Fibroblast of skin of right quadriceps (primary cell): Measurements from ENCODE around the gene ALDH1A3.

Experiments
- DNase-seq: peaks from one replicate; pipeline ENCODE4 v3.0.0-alpha.2; 2013

The ALDH1A3 gene

DNA sequence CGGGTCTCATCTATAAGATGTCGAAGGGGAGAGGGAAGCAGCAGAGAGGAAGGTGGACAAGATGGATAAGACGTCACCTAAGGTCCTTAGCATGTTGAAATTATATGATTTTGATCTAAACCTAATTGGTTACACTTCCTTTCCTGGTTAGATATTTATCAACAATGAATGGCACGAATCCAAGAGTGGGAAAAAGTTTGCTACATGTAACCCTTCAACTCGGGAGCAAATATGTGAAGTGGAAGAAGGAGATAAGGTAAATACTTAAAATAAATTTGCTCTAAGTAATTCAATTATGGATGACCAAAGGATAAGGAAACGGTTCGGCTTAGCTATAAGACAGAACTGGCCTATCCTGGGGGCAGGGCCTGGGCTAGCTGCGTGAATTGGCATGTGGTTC is 5.5 kb downstream of the ALDH1A3 start:
- DNase-seq: no peak

DNA sequence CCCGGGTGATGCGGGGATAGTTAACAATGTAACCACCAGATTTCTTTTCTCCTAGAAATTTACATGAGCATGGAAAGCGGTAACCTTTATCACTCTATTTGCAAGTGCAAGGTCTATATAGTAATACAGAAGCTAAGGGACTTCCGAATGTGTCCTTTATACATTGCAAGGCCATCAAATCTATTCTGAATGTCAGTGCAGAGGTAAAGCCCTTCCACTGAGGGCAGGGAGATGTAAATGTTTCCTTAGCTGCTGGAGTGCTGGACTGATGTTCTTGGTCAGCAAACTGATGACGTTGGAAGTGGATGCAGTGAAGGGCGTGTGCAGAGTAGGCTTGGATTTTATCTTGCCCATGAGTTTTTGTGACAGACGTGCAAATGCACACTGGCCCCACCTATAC is 6.2 kb downstream of the ALDH1A3 start:
- DNase-seq: no peak

DNA sequence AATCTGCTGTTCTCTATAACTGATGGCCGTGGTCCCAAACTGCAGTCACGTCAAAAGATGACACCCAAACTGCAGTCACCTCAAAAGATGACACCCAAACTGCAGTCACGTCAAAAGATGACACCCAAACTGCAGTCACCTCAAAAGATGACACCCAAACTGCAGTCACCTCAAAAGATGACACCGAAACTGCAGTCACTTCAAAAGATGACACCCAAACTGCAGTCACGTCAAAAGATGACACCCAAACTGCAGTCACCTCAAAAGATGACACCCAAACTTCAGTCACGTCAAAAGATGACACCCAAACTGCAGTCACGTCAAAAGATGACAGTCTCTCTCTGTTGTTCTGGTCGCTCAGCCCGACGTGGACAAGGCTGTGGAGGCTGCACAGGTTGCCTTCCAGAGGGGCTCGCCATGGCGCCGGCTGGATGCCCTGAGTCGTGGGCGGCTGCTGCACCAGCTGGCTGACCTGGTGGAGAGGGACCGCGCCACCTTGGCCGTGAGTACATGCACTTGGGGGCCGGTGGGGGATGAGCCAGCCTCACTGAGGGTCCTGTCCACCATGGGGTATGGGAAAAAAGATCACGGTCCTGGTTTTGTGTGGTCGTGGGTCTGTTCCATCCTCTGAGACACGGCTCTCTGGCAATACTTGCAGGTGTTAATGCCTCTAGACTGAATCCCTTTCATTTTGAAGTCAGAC is 7.7 kb downstream of the ALDH1A3 start:
- no peak for DNase-seq

DNA sequence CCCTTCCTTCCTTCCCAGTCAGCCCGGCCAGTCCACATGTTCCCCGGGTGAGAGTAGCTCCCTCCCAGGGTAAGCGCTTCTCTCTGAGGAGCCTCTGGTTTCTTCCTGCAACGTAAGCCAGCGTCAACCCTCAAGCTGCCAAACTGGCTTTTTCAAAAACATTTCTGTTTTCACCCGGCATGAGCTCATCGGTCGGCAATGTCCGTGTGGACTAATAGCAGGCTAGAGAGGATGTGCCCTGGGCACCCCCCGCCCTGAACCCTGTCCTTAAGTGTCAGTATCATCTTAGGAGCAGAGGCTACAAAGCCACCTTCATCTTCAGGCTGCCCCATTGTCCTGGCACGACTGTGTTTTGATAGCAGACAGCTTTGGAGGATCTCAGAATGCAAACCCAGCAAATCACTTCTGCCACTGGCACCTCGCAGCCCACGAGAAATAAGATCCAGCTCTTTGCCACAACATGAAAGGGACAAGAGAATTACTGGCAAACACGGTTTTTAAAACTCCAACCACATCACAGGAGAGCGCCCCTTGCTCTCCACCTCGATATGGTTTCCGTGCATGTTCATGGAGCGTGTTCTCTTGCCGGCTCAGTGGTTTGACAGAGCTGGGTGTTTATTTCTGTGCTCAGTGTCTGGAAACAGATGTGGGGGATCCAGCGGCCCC is 9.9 kb downstream of the ALDH1A3 start:
- peak; percentile 70 for DNase-seq

DNA sequence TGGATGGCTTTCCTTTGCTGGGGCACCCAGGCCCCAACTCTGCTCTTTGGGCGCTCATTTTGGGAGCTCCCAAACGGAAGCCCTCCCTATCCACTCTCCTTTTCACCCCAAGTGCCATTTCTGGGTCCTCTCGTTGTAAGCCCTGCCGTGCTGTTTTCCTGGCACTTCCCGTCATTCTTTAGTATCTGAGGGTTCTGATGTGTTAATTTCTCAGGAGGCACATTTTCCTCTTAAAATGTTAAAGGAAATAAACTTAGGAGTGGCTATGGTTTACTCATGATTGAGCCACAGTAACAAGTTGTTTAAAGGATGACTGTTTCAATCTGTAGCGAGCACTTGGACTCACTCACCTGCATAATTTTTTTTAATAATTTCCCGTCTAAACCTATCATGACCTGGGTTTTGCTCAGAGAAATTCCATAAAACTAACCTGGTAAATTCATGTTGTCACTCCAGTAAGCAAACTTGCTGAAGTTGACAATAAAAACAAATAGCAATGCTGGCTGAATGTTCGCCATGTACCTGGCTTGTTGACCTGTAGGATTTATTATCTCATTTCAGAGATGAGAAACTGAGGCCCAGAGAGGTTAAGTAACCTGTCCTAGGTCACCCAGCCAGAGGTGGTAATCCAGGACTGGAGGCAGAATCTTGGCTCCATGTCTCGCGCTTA is 10.6 kb downstream of the ALDH1A3 start:
- DNase-seq: no peak

DNA sequence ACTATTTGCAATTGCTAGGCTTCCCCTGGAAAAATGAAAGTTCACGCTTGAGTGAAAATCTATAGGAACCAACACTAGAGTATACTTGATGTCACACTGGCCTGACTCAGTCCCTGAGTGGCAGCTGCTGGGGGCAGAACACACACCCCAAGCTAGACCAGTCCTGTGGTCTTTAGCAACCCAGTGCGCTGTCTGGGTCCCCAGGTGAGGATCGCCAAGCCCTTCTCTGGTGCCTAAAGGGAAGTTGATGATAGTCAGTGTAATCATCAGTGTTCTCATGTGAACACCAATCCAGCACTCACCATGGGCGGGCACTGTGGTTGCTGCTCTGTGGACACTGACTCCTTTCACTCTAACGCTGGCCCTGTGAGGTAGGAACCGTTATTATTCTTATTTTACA is 11.2 kb downstream of the ALDH1A3 start:
- DNase-seq: no peak

DNA sequence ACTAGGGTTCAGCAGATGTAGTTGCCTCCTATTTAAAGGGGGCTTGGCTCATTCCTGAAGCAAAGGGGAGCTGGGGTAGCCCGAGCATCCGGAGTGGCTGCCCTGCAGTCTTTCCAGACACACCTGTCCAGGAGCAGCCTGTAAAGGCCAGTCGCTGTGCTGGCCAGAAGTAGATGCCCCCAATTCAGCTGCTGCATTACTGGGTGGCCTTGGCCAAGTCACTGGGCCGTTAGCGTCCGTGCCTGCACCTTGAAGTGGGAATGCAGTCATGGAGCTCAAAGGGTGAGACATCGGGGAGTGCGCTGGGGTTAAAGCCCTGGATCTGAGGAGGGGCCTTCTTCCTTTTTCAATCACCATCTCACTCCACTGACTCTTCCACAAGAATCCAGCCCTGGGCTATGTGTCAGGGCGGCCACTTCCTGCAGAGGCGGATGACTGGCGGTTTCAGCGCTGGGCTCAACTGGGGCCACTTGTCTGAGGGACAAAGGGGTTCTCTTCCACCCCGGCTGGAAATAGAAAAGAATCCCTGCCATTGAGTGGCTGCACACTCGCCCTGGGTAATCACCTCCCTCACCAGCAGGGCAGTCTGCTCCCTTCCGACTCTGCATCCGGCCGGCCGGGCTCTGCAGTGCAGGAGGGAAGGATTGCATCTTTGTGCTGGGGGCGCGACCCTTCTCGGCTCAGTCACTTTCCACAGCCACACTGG is 11.8 kb downstream of the ALDH1A3 start:
- DNase-seq: no peak

DNA sequence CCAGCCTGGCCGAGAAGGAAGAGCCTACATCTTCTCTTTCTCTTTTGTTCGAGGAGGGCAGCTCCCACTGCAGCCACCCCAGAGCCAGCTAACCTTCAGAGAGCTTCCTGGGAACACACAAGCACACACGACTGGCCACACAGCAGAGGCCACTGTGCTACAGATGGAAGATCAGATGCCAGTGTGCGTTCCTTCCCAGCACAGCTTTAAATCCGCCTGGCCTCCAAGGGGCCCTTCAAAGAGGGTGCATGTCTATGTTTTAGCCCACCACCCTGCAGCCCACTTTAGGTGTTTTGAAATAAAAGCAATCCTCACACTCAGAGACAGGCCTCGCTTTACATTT is 12.4 kb downstream of the ALDH1A3 start:
- DNase-seq: no peak

DNA sequence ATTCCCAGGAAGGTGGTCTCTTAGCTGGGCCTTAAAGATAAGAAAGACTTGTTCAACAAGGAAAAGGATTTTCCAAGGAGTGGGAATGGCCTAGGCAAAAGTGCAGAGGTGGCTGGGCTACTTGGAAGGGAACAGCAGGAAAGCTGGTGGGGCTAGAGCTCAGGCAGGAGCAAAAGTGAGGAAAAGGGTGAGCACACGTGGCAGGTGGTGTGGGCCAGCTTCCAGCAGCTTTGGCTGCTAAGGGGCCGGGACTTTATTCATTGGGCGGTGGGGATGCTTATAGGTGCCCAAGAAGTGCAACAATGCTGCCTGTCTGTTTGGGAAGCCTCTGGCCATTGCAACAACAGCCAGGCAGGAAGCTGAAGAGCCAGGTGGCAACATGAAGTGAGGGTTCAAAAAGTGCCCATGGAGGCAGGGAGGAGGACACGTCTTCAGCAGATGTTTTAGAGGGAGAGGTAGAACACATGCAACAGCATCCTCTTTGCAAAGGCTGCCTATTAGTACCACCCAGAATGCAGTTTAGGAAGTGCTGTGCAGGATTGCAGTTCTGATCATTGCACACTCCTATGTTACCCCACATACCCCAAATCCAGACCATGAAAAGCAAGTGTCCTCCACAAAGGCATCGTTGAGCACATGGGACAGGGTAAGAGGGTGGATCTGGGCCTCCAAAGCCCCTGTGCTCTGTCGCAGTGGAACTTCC is 13.8 kb downstream of the ALDH1A3 start:
- no peak for DNase-seq

DNA sequence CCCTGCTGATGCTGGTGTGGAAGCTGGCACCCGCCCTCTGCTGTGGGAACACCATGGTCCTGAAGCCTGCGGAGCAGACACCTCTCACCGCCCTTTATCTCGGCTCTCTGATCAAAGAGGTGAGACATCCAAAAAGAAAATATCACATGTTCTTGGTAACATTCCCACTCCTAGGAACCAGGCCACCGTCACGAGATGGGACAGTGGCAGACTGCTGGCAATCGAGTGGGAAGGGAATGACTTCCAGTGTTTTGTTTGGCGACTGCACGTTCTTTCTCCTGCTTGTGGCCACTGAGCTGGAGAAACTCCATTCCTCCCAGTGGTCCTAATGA is 14.3 kb downstream of the ALDH1A3 start:
- DNase-seq: no peak

DNA sequence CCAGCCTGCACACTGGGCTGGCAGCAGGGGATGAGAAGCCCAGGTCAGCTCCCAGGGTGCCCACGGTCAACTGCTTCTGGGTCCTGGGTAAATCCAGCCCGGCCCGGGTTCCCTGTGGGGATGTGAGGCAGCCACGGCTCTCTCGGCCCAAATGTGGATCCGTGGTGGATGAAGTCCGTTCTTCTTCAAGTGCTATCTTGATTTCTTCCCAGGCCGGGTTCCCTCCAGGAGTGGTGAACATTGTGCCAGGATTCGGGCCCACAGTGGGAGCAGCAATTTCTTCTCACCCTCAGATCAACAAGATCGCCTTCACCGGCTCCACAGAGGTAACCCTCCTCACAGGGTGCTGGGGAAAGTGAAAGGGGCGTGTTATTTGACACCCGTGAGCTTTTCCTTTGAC is 16.1 kb downstream of the ALDH1A3 start:
- no peak for DNase-seq

DNA sequence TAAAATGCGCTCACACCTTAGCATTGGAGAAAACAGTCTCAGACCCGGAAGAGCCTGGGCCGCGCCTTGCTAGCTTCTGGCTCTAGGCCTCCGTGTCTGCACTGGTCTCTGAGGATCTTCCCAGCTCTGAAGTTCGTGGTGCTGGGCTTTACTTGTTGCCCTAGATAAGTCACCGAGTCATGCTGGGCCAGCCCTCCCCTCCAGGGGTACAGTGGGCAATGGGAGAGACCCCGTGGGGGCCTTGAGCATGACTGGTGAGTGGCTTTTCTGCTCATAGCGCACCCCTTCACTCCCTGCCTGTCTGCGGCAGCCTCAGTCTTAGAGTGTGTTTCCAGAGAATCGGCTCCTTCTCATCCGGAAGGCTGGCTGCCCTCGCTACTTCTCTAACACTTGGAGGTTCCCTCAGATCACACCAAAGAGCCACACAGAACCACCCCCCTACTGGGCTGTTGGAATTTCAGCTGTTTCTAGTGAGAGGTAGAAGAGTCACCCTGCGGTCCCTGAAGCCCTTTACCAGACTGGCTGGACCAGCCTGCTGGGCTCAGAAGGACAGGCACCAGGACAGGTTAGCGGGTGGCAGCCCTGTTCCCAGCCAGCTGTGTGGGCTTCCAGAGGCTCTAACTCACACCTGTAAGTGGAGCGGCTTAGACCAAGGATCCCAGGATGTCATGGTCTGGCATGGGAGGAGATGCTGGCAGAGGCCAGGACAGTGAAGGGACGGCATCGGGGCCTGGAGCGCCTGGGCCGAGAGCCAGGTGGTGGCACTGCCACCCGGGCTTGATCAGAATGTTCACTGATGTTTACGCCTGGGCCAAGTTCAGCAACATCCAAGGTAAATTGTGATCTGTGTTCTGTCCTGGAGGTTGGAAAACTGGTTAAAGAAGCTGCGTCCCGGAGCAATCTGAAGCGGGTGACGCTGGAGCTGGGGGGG is 17.9 kb downstream of the ALDH1A3 start:
- no peak for DNase-seq

DNA sequence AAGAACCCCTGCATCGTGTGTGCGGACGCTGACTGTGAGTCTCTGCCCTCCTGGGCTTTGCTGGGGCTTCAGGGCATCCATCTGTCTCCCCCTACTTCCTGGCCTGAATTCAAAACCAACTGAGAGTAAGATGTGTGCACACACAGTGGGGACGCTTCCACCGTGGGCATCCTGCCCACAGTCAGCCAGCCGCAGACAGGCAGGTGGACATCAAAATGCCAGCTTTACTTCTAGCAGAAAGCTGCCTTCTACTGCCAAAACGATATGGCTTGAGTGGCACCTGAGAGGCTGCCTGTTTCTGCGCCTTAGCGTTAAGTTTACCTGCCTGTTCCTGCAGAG is 18.5 kb downstream of the ALDH1A3 start:
- no peak for DNase-seq

DNA sequence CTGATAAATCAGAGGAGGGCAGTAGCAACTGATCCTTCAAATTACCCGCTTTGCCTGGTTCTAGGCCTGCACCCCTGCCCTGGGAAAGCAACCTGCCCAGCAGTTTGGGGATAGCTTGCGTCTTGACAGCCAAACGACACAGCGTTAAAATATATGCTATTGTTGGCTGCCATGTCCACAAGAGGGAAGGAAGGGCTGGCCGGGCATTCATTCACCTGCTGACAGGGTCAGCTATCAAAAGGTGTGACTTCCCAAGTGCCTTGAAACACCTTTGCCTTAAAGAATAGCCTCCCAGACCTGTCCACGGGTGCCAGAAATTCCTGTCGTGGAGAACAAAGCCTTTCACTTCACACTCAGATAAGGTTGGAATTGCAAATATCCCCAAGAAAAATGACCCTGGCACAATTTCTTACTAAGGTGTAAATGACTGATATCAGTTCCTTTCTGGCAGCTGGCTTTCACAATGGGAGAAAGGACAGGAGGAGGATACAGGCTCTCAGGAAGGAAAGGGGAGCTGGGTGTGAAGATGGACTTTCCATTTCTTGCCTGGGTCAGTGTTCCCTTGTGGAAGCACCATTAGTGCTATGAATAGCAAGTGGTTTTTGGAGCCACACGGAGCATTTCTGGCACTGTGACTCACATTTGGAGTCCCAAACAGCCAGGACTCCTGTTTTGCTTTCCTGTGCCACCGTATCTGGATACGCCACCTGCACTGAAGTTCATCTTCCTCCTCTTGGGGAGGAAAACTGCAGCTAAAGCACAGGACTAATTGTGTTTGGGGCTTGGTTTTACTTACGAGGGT is 19.2 kb downstream of the ALDH1A3 start:
- no peak for DNase-seq

DNA sequence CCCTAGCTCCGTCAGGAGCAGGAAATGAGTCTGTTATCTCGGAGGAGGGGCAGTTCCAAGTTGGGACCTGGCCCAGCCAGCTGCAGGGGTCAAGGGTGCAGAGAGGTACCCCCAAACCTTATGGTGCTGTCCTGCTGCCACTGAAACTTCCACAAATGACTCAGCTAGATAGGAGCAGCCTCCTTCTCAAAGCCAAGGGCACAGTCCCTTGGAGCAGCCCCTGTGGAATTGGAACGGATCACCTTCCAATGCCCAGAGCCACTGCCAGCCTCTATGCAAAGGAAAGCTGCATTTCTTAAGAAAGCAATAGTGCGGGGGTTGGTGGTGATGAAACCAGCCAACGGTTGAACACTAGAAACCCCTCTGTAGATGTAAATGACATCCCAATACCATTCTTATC is 20.0 kb downstream of the ALDH1A3 start:
- DNase-seq: no peak

DNA sequence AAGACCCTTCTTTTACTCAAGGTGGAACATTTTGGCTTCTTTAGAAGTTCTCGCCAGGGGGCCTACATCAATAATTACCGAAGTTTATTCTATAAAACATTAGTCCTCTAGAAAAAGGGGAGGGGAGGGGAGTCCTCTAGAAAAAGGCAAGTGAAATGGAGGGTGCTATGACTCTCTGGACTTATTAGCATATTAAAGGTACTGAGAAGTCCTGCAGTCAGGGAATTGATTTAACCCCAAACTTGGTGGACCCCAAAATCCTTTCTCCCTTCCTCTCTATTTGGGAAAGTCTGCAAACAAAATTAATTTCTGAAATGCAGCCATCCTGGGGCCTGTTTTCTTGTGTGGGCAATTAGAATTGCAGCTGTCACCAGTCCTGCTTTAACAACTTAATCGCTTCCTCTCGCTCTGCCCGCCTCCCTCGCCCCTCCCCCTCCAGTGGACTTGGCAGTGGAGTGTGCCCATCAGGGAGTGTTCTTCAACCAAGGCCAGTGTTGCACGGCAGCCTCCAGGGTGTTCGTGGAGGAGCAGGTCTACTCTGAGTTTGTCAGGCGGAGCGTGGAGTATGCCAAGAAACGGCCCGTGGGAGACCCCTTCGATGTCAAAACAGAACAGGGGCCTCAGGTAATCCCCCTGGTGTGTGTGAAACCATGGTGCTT is 20.6 kb downstream of the ALDH1A3 start:
- no peak for DNase-seq

DNA sequence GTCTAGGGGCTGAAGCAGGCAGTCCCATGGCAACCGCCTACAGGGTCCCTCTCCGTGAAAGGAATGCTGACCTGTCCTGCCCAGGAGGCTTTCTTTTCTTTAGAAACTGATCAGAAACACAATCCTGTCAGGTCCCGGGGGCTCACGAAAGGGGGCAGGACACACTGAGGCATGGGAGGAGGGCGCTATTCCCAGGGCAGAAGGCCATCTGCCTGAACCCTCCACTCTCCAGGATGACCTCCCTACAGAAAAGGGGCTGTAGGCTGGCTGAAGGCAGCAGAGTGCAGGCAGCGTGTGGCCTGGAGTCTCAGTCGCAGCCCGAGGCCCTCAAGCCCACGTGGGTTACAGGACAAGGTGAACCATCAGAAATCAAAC is 21.2 kb downstream of the ALDH1A3 start:
- no peak for DNase-seq

DNA sequence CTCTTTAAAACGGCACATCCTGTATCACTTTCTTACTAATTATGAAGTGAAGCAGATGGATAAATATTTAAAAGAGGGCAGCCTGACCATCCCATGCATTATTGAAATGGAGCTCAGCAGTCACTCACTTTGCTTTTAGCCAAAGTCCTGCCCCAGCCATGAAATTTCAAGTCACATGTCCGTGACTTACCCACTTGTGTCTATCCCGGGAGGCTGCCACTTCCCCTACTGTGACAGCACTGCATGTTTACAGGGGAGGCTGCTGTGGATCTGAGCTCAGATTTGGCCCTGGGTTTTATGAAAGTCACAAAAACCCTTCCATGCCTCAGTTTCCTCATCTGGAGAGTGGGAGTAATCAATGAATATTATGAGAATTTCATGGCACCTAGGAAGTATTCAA is 21.7 kb downstream of the ALDH1A3 start:
- DNase-seq: no peak

DNA sequence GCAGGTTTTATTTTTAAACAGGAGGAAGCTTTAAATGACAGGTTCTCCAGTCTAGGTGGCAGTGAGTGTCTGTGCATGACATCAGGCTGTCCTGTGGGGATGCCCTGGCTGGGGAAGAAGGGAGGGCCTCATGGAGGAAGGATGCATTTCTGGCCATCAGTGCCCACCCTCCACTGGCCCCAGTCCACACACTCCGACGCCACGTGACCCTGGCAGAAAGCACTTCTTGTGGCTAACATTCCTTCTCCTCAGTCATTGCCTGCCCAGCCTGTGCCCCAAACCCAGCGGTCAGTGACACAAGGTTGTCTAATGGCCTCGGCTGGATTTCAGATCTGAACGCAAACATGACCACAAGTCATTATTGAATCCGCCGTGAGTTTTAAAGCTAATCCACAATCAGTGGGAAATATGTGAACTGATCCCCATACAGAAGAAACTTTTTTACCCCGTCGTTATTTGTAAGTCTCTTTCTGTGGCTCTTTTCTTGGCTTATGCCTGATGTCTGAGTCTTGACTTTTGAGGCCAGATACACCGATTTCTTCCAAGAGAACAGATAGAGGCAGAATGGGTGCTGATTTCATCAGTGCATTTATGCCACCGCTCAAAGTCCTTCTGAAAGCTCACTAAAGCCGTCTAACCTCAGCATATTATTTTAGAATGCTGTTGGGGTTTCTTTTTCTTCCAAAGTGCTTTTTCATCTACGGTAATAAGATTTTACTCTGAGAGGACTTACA is 22.2 kb downstream of the ALDH1A3 start:
- DNase-seq: peak; percentile 5
